ENCODE data around the gene FUT6.

DNA sequence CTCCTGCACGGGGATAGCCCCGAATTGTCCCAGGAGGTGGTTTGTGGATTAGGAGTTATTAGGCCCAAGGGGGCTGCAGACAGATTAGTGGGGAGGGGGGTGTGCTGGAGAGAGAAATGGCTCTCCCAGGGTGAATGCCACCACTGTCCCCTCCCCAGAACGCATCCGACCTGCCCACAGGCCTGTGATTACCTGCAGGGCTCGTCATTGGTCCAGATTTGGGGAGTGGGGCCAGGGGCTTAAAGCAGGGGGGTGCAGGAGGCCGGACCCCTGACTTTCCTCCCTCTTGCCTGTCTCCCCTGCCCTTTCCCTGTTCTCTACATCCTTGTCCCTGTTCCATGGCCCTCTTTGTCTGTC lies 33.4 kb downstream of the FUT6 start:
- TF ChIP-seq, protein P1, sequence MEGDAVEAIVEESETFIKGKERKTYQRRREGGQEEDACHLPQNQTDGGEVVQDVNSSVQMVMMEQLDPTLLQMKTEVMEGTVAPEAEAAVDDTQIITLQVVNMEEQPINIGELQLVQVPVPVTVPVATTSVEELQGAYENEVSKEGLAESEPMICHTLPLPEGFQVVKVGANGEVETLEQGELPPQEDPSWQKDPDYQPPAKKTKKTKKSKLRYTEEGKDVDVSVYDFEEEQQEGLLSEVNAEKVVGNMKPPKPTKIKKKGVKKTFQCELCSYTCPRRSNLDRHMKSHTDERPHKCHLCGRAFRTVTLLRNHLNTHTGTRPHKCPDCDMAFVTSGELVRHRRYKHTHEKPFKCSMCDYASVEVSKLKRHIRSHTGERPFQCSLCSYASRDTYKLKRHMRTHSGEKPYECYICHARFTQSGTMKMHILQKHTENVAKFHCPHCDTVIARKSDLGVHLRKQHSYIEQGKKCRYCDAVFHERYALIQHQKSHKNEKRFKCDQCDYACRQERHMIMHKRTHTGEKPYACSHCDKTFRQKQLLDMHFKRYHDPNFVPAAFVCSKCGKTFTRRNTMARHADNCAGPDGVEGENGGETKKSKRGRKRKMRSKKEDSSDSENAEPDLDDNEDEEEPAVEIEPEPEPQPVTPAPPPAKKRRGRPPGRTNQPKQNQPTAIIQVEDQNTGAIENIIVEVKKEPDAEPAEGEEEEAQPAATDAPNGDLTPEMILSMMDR (IDR thresholded peaks at IDR 0.05; ENCODE audit: low read length), result no peak
- no peak for TF ChIP-seq EZH2 (IDR thresholded peaks at IDR 0.05; ENCODE audit: borderline replicate concordance, low read length)
